Kidney (tissue), 22 donors: ENCODE measurements around the gene RALGPS1. TPM values are rescaled to one million over a fixed set of nuclear protein-coding genes. Genes with fewer than 3 reads are reported as not detected.
A peak's percentile ranks its signal among the peaks of the same experiment; 100 is the strongest.

Source experiments
- DNase-seq, 5 donors: peaks; one replicate each; pipeline ENCODE4 v3.0.0-alpha.2; 2013 to 2020
- FAIRE-seq: peaks from 2 replicates; lab custom pipeline; 2012; peaks lifted over from hg19 to GRCh38; lab: Jason Lieb, UNC
- H3K27ac ChIP-seq, 2 donors: one replicate each; pipeline ENCODE4 v1.7.0; 2013; ENCODE audit warnings: low read depth in 2 of 2, low read length in 2 of 2, inconsistent platforms in 1 of 2
- H3K27me3 ChIP-seq: one replicate; pipeline ENCODE4 v1.7.1; 2013; ENCODE audit warnings: low read length, inconsistent platforms; ENCODE audit not compliant: control insufficient read depth, insufficient read depth
- H3K36me3 ChIP-seq, 3 donors: one replicate each; pipeline versions ENCODE4 v1.7.0 to v1.7.1; 2013; ENCODE audit warnings: low read length in 3 of 3, control low read depth in 1 of 3, inconsistent platforms in 1 of 3; ENCODE audit not compliant: insufficient read depth in 3 of 3, control insufficient read depth in 2 of 3
- H3K4me1 ChIP-seq, 3 donors: one replicate each; pipeline versions ENCODE4 v1.7.0 to v1.7.1; 2013; ENCODE audit warnings: low read length in 3 of 3, inconsistent platforms in 1 of 3, low read depth in 1 of 3; ENCODE audit not compliant: control insufficient read depth in 2 of 3, insufficient read depth in 2 of 3
- H3K4me3 ChIP-seq, 3 donors: one replicate each; pipeline versions ENCODE4 v1.7.0 to v1.8.1; 2013; ENCODE audit warnings: low read length in 3 of 3, control low read depth in 1 of 3, inconsistent platforms in 1 of 3
- H3K9ac ChIP-seq, 3 donors: one replicate each; pipeline versions ENCODE4 v1.7.0 to v1.7.1; 2013; ENCODE audit warnings: low read length in 3 of 3, control low read depth in 1 of 3, inconsistent platforms in 1 of 3
- H3K9me3 ChIP-seq, 3 donors: one replicate each; pipeline versions ENCODE4 v1.7.0 to v1.7.1; 2013; ENCODE audit warnings: low read length in 3 of 3, control low read depth in 1 of 3, inconsistent platforms in 1 of 3; ENCODE audit not compliant: control insufficient read depth in 2 of 3, insufficient read depth in 1 of 3
- CTCF ChIP-seq: IDR thresholded peaks from 3 replicates; pipeline ENCODE4 v1.5.1; 2012; ENCODE audit warnings: mild to moderate bottlenecking, moderate library complexity, borderline replicate concordance; ENCODE audit not compliant: insufficient read depth; ENCODE audit errors: extremely low read depth
- intact Hi-C: fragments of 100-400 bp; cut with DNase I; formaldehyde crosslinking; loops from one replicate; pipeline ENCODE4 v1.11.1; 2022
- long read RNA-seq, 10 donors: library from polyadenylated mRNA in 1 of 10; unstranded in 1 of 10; transcript quantifications; one replicate each; pipeline ENCODE4 v2.0.0 and lab custom pipeline, GENCODE V29; 2021 to 2026
- polyA plus RNA-seq: library from polyadenylated mRNA; stranded (reverse); fragments of 350-450 nt; fragmentation: Illumina TruSeq; extraction: RNeasy Lipid Tissue Mini Kit (QIAGEN cat#74804); gene quantifications from one replicate; pipeline ENCODE4 v1.2.3, GENCODE V29; 2014; ENCODE audit warnings: low read depth, low replicate concordance; ENCODE audit not compliant: insufficient read depth
- total RNA-seq: library from RNA; stranded (reverse); fragmentation: NEBNext Ultra II Directional; extraction: Animal tissue kit (Norgen Biotek cat#: 25700); gene quantifications from one replicate; pipeline ENCODE4 v1.2.1, GENCODE V29; 2021
- donor health status: control.
- donor health status: control.
- donor health status: control.
- donor health status: control.
- donor health status: control.
- donor health status: DM: yes; HTN: yes; CAD: no.
- donor health status: Normal renal cell carcinoma (clear cell type).

RALGPS1 gene
- total RNA-seq (25.2 TPM), polyA plus RNA-seq (9.4 TPM)
- long read RNA-seq, donor 1, result 0 reads
- long read RNA-seq, donor 2, result 0 reads
- long read RNA-seq, donor 3, result 0 reads
- long read RNA-seq, donor 4, result 0 reads
- long read RNA-seq, donor 5, result 0 reads
- long read RNA-seq, donor 6, result 0 reads
- long read RNA-seq, donor 7, partial matches to known transcripts, result 1 of 13 reads
- long read RNA-seq, donor 7, other reads (novel, unspliced or antisense), result 12 of 13 reads
- long read RNA-seq, donor 8, result 0 reads
- long read RNA-seq, donor 9, result 0 reads
- long read RNA-seq, donor 10, result 0 reads

- no peaks in the 10 kb centered on the region for H3K36me3 ChIP-seq
- peak within 1 kb of the TSS in 1 of 3 donors; percentile 12 for H3K9ac ChIP-seq
- H3K27ac ChIP-seq, result peak within 1 kb of the TSS in 1 of 2 donors; percentile 65
- DNase-seq (peak; percentile 96 to 98 (median 97)), FAIRE-seq (no peak)
- no peaks in the 10 kb centered on the region for H3K9me3 ChIP-seq
- H3K4me3 ChIP-seq, result peak within 1 kb of the TSS; percentile 21 to 47 (median 37)
- peaks cover 0 to 5% (median 3%) of the 10 kb centered on the region in 3 donors for H3K4me1 ChIP-seq
- TF ChIP-seq CTCF, result no peak
- no peaks in the 10 kb centered on the region for H3K27me3 ChIP-seq
- intact Hi-C loops, result no loop called here
Observed at GRCh38 chr9:126914458-126915280, at the start of gene RALGPS1. Gene RALGPS1 (plus strand): TSS chr9:126914782. CDS start chr9:126962290, 47,508 bp downstream.

- DNase-seq, result no peak
- no peak for TF ChIP-seq CTCF
- peaks cover 0 to 11% (median 4%) of the 10 kb centered on the region in 3 donors for H3K36me3 ChIP-seq
- H3K4me1 ChIP-seq, result no peaks in the 10 kb centered on the region
- no peak overlapping the region for H3K4me3 ChIP-seq
- no peaks in the 10 kb centered on the region for H3K9me3 ChIP-seq
- no peak overlapping the region for H3K9ac ChIP-seq
- intact Hi-C loops, result no loop called here
- no peak for FAIRE-seq
- no peak overlapping the region for H3K27ac ChIP-seq
- no peaks in the 10 kb centered on the region for H3K27me3 ChIP-seq
Observed at GRCh38 chr9:126869368-126869767, 45.2 kb upstream of the RALGPS1 start.

- DNase-seq (no peak), FAIRE-seq (no peak)
- Histone ChIP-seq H3K27ac (no peak overlapping the region), H3K36me3 (peaks cover 0 to 7% (median 0%) of the 10 kb centered on the region in 3 donors), H3K27me3 (no peaks in the 10 kb centered on the region), H3K4me3 (no peak overlapping the region), H3K9ac (no peak overlapping the region), H3K9me3 (no peaks in the 10 kb centered on the region), H3K4me1 (peaks cover 0 to 3% (median 0%) of the 10 kb centered on the region in 3 donors)
- intact Hi-C loops, result no loop called here
- no peak for TF ChIP-seq CTCF
Observed at GRCh38 chr9:126872516-126872915, 42.1 kb upstream of the RALGPS1 start.
